HEK293 (cell line): ENCODE results near the gene DROSHA.

Experiments used
- CTCF ChIA-PET: fragments of 350-600 bp; formaldehyde crosslinking; extraction: SDS; loops from one replicate; lab custom pipeline; 2021; ENCODE audit warnings: antibody characterized with exemption; lab: Yijun Ruan, JAX
- POLR2A ChIA-PET: fragments of 300-600 bp; formaldehyde crosslinking; extraction: SDS; loops from one replicate; lab custom pipeline; 2020; ENCODE audit warnings: antibody characterized with exemption, inconsistent platforms; lab: Yijun Ruan, JAX
- H3K27ac ChIP-seq: fragments of 200-500 bp; sonication (Bioruptor generic); 2 replicates; pipeline ENCODE4 v1.5.1; 2014; ENCODE audit warnings: low read depth, low read length, control low read depth, inconsistent platforms; ENCODE audit errors: extremely low read depth
- H3K36me3 ChIP-seq, 2 experiments: fragments of 200-500 bp in 1 of 2; sonication (Bioruptor generic) in 1 of 2; 1 replicate in 1 of 2; 2 replicates in 1 of 2; pipeline ENCODE4 v1.5.1; 2014 to 2017; ENCODE audit warnings: inconsistent platforms in 2 of 2, low read length in 2 of 2; ENCODE audit not compliant: control insufficient read depth in 2 of 2, insufficient read depth in 1 of 2
- H3K4me1 ChIP-seq: fragments of 200-500 bp; sonication (Bioruptor generic); 2 replicates; pipeline ENCODE4 v1.5.1; 2014; ENCODE audit warnings: mild to moderate bottlenecking, low read length, inconsistent platforms; ENCODE audit not compliant: control insufficient read depth, insufficient read depth
- H3K4me3 ChIP-seq: 2 replicates; pipeline ENCODE4 v1.5.1; 2011; ENCODE audit warnings: low read depth, mild to moderate bottlenecking, control low read depth, low read length, moderate library complexity
- H3K9me3 ChIP-seq: fragments of 200-500 bp; sonication (Bioruptor generic); 2 replicates; pipeline ENCODE4 v1.5.1; 2014; ENCODE audit warnings: low read depth, low read length, inconsistent platforms; ENCODE audit not compliant: control insufficient read depth, insufficient read depth
- INSM2 ChIP-seq: fragments of 450-650 bp; formaldehyde crosslinking; IDR thresholded peaks from 2 replicates; pipeline ENCODE4 v1.5.1; 2016; ENCODE audit warnings: missing biosample characterization, missing genetic modification characterization
- PRDM6 ChIP-seq: fragments of 450-650 bp; formaldehyde crosslinking; IDR thresholded peaks from 2 replicates; pipeline ENCODE4 v1.5.1; 2017; ENCODE audit warnings: missing biosample characterization, missing genetic modification characterization
- RBAK ChIP-seq: fragments of 450-650 bp; formaldehyde crosslinking; IDR thresholded peaks from 2 replicates; pipeline ENCODE4 v1.5.1; 2016; ENCODE audit warnings: missing biosample characterization, missing genetic modification characterization
- ZBTB1 ChIP-seq: fragments of 450-650 bp; formaldehyde crosslinking; IDR thresholded peaks from 2 replicates; pipeline ENCODE4 v1.5.1; 2016; ENCODE audit warnings: missing biosample characterization, missing genetic modification characterization
- ZBTB8A ChIP-seq: fragments of 450-650 bp; formaldehyde crosslinking; IDR thresholded peaks from 2 replicates; pipeline ENCODE4 v1.5.1; 2016; ENCODE audit warnings: missing biosample characterization, missing genetic modification characterization
- ZNF114 ChIP-seq: fragments of 450-650 bp; formaldehyde crosslinking; IDR thresholded peaks from 2 replicates; pipeline ENCODE4 v1.5.0; 2017; ENCODE audit warnings: missing biosample characterization, missing genetic modification characterization
- ZNF175 ChIP-seq: fragments of 450-650 bp; formaldehyde crosslinking; IDR thresholded peaks from 2 replicates; pipeline ENCODE4 v1.5.1; 2016; ENCODE audit warnings: missing biosample characterization, missing genetic modification characterization
- ZNF223 ChIP-seq: fragments of 450-650 bp; formaldehyde crosslinking; IDR thresholded peaks from 2 replicates; pipeline ENCODE4 v1.5.1; 2016; ENCODE audit warnings: missing biosample characterization, missing genetic modification characterization
- ZNF335 ChIP-seq: fragments of 450-650 bp; formaldehyde crosslinking; conservative IDR thresholded peaks from 2 replicates; pipeline ENCODE4 v1.5.1; 2016; ENCODE audit warnings: missing biosample characterization, missing genetic modification characterization
- ZNF350 ChIP-seq: fragments of 450-650 bp; formaldehyde crosslinking; IDR thresholded peaks from 2 replicates; pipeline ENCODE4 v1.5.0; 2017; ENCODE audit warnings: missing biosample characterization, mild to moderate bottlenecking, missing genetic modification characterization
- ZNF48 ChIP-seq: fragments of 450-650 bp; formaldehyde crosslinking; IDR thresholded peaks from 2 replicates; pipeline ENCODE4 v1.5.1; 2016; ENCODE audit warnings: missing biosample characterization, missing genetic modification characterization
- ZNF518A ChIP-seq: fragments of 450-650 bp; formaldehyde crosslinking; conservative IDR thresholded peaks from 2 replicates; pipeline ENCODE4 v1.5.1; 2016; ENCODE audit warnings: low read depth, missing biosample characterization, missing genetic modification characterization
- ZNF580 ChIP-seq: fragments of 450-650 bp; formaldehyde crosslinking; IDR thresholded peaks from 2 replicates; pipeline ENCODE4 v1.5.1; 2016; ENCODE audit warnings: missing biosample characterization, missing genetic modification characterization
- ZNF610 ChIP-seq: fragments of 450-650 bp; formaldehyde crosslinking; IDR thresholded peaks from 2 replicates; pipeline ENCODE4 v1.5.1; 2016; ENCODE audit warnings: missing biosample characterization, missing genetic modification characterization, borderline replicate concordance
- ZNF768 ChIP-seq: fragments of 450-650 bp; formaldehyde crosslinking; IDR thresholded peaks from 2 replicates; pipeline ENCODE4 v1.5.1; 2018; ENCODE audit warnings: missing biosample characterization, mild to moderate bottlenecking, missing genetic modification characterization
- ZNF777 ChIP-seq: fragments of 450-650 bp; formaldehyde crosslinking; IDR thresholded peaks from 2 replicates; pipeline ENCODE4 v1.5.1; 2017; ENCODE audit warnings: missing biosample characterization, missing genetic modification characterization, borderline replicate concordance
- ZNF785 ChIP-seq: fragments of 450-650 bp; formaldehyde crosslinking; IDR thresholded peaks from 2 replicates; pipeline ENCODE4 v1.5.1; 2016; ENCODE audit warnings: missing biosample characterization, missing genetic modification characterization
- TF ChIP-seq, protein P1 (sequence below): fragments of 450-650 bp; formaldehyde crosslinking; IDR thresholded peaks from 2 replicates; pipeline ENCODE4 v1.5.1; 2016; ENCODE audit warnings: missing biosample characterization, missing genetic modification characterization
- TF ChIP-seq, protein P2 (sequence below): fragments of 450-650 bp; formaldehyde crosslinking; IDR thresholded peaks from 2 replicates; pipeline ENCODE4 v1.5.1; 2016; ENCODE audit warnings: missing biosample characterization, missing genetic modification characterization
- TF ChIP-seq, protein P3 (sequence below): fragments of 450-650 bp; formaldehyde crosslinking; IDR thresholded peaks from 2 replicates; pipeline ENCODE4 v1.5.1; 2016; ENCODE audit warnings: missing biosample characterization, missing genetic modification characterization

Gene DROSHA

DNA sequence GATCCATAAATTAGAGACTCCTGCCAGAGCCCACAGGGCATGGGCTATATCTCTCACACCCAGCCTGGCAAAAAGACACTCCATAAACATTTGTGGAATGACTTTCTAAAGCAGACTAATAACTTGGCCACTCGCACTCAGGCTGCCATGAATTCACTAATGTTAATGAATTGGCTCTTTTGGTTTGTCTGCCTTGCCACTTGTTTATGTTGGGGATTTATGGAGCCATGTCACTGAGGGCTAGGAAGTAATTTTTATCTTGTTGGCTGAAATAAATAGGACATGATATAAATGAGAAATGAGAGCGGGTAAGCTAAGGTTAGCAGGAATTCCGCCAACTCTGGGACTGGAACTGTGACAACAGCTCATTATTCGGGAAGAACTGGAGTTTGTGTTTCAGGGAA lies 55.2 kb downstream of the DROSHA start:
- Histone ChIP-seq H3K27ac (no peak overlapping the region), H3K4me1 (no peaks in the 10 kb centered on the region), H3K4me3 (no peak overlapping the region), H3K9me3 (no peaks in the 10 kb centered on the region), H3K36me3 (peaks cover 36 to 43% of the 10 kb centered on the region in 2 experiments)
- CTCF ChIA-PET: no interaction called here
- POLR2A ChIA-PET: no interaction called here
- no peak for TF ChIP-seq ZNF777 (tag by site-specific recombination)

DNA sequence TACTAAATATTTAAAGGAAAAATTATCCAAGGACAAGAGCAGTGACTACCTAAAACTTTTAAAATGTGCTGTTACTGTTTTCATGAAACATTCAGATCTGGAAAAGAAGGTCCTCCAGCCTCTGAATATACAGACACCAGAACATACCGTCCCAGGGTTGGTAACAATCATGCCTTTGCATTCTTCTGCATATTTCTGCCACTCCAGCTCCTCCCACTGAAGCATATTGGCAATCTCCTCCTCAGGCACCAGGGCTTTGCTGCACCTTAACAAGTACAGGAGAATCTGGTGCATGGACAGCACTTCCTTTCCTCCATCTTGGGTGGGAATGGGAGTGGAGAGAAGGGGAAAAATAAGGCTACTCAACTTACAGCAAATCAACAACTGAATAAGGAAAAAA lies 60.0 kb downstream of the DROSHA start:
- no peaks in the 10 kb centered on the region for H3K4me1 ChIP-seq
- no peak overlapping the region for H3K4me3 ChIP-seq
- H3K9me3 ChIP-seq: no peaks in the 10 kb centered on the region
- H3K27ac ChIP-seq: no peak overlapping the region
- POLR2A ChIA-PET: no interaction called here
- H3K36me3 ChIP-seq: peaks cover 27 to 51% of the 10 kb centered on the region in 2 experiments
- CTCF ChIA-PET: interaction anchor here (0.6 kb wide), 1 partner anchor 202 kb away, joined by 6 read pairs; no protein-coding TSS in a partner anchor
- TF ChIP-seq, protein P1, sequence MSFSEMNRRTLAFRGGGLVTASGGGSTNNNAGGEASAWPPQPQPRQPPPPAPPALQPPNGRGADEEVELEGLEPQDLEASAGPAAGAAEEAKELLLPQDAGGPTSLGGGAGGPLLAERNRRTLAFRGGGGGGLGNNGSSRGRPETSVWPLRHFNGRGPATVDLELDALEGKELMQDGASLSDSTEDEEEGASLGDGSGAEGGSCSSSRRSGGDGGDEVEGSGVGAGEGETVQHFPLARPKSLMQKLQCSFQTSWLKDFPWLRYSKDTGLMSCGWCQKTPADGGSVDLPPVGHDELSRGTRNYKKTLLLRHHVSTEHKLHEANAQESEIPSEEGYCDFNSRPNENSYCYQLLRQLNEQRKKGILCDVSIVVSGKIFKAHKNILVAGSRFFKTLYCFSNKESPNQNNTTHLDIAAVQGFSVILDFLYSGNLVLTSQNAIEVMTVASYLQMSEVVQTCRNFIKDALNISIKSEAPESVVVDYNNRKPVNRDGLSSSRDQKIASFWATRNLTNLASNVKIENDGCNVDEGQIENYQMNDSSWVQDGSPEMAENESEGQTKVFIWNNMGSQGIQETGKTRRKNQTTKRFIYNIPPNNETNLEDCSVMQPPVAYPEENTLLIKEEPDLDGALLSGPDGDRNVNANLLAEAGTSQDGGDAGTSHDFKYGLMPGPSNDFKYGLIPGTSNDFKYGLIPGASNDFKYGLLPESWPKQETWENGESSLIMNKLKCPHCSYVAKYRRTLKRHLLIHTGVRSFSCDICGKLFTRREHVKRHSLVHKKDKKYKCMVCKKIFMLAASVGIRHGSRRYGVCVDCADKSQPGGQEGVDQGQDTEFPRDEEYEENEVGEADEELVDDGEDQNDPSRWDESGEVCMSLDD (tag by site-specific recombination): no peak
- TF ChIP-seq ZNF580 (tag by site-specific recombination) (no peak), ZBTB8A (no peak), ZNF335 (tag by site-specific recombination) (no peak), ZNF223 (tag by site-specific recombination) (no peak), ZNF785 (tag by site-specific recombination) (no peak), ZNF518A (tag by site-specific recombination) (no peak), ZNF114 (tag by site-specific recombination) (no peak), ZBTB1 (tag by site-specific recombination) (no peak), ZNF175 (tag by site-specific recombination) (no peak), ZNF48 (tag by site-specific recombination) (no peak), ZNF768 (no peak), ZNF610 (tag by site-specific recombination) (no peak), PRDM6 (tag by site-specific recombination) (no peak), RBAK (tag by site-specific recombination) (no peak), ZNF350 (tag by site-specific recombination) (no peak), INSM2 (tag by site-specific recombination) (no peak)
- TF ChIP-seq, protein P2, sequence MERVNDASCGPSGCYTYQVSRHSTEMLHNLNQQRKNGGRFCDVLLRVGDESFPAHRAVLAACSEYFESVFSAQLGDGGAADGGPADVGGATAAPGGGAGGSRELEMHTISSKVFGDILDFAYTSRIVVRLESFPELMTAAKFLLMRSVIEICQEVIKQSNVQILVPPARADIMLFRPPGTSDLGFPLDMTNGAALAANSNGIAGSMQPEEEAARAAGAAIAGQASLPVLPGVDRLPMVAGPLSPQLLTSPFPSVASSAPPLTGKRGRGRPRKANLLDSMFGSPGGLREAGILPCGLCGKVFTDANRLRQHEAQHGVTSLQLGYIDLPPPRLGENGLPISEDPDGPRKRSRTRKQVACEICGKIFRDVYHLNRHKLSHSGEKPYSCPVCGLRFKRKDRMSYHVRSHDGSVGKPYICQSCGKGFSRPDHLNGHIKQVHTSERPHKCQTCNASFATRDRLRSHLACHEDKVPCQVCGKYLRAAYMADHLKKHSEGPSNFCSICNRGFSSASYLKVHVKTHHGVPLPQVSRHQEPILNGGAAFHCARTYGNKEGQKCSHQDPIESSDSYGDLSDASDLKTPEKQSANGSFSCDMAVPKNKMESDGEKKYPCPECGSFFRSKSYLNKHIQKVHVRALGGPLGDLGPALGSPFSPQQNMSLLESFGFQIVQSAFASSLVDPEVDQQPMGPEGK (tag by site-specific recombination): no peak
- TF ChIP-seq, protein P3, sequence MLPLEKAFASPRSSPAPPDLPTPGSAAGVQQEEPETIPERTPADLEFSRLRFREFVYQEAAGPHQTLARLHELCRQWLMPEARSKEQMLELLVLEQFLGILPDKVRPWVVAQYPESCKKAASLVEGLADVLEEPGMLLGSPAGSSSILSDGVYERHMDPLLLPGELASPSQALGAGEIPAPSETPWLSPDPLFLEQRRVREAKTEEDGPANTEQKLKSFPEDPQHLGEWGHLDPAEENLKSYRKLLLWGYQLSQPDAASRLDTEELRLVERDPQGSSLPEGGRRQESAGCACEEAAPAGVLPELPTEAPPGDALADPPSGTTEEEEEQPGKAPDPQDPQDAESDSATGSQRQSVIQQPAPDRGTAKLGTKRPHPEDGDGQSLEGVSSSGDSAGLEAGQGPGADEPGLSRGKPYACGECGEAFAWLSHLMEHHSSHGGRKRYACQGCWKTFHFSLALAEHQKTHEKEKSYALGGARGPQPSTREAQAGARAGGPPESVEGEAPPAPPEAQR (tag by site-specific recombination): no peak
